HG03066 (cell line): ENCODE measurements around the gene RAB3B.

Experiments
- ATAC-seq: cut with Tn5 transposase; IDR thresholded peaks from one replicate; pipeline ENCODE4 v1.9.1; 2021; ENCODE audit warnings: low read depth; ENCODE audit not compliant: unreplicated experiment

Gene RAB3B

GRCh38 chr1:51957618-51958017 lies 32.9 kb downstream of the RAB3B start:
- no peak for ATAC-seq

DNA sequence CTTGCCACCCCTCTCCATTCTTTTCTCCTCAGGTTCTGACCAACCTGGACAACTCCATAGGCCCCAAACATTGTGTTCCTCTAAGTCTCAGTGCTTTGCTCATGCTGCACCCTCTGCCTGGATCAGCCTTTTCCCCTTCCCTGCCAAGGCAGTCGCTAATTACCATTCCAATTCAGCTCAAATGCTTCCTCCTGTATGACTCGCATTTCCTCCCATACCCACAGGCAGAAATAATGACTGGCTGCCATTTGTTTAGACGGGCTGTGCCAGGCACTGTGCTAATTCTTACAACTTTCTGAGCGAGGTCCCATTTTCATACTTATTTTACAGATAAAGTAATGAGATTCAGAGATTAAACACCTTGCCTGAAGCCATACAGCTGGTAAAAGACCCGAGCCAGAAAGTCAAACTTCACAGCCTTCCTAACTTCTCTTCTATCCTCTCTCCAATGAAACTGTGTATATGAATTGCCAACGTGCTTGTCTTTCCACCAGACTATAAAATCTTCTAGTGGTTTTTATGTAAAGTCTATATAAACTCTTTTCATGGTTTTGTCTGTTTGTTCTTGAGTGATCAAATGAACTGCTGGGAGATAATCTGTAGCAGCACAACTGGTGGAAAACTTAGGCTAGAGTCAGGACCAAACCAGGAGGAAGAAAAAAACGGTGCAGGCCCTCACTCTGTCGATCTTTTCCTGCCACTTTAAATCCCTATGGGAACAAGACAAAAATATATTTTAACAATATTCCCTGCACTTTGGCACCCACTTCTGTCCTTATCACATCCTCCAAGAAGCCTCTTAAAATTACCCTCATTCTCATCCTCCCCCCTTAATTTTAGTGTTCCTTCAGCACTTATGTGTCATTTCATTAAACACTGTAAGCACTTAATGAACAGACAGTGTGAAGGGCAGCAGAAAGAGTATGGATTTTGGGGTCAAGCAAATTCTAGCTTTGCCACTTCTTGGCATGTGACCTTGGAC lies 33.7 kb downstream of the RAB3B start:
- no peak for ATAC-seq

- no peak for ATAC-seq
These were observed 34.5 kb downstream of the RAB3B start for GRCh38 chr1:51955797-51956527.

DNA sequence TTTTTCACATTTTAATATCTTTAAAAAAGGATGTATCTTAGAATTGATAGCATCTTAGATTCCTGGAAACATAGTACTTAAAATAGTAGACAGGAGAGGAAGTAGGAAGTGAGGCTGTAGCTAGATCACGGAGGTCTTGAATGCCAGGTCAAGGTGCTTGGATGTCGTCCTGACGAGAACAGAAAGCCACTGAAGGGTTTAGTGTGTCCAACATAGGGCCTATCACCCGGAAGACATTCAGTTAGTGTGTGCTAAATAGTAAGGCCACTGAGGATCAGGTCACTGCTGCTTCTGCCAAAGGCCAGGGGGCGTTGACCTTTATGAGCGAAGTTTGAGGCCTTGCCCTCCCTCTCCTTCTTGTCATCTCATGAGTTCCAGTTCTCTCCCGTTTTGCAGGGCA lies 35.7 kb downstream of the RAB3B start:
- ATAC-seq, result no peak

DNA sequence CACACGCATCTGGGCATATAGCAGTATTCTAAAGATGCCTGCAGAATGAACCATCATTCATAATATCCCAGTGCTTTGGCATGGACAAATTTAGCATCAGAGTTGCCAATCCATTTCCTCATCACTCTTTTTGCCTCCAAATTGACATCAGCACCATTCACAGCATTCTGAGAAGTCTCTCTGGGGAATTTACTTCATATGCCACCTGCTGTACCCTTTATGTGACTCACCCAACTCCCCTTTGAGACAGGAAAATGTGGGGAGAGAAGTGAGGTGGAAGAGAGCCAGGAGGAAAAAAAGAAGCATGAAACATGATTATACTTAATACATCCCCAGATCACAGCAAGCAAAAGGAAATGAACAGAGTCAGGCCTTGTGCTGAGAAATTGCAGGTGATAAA lies 37.4 kb downstream of the RAB3B start:
- ATAC-seq, result no peak

GRCh38 chr1:51952638-51953037 lies 37.9 kb downstream of the RAB3B start:
- ATAC-seq, result no peak

DNA sequence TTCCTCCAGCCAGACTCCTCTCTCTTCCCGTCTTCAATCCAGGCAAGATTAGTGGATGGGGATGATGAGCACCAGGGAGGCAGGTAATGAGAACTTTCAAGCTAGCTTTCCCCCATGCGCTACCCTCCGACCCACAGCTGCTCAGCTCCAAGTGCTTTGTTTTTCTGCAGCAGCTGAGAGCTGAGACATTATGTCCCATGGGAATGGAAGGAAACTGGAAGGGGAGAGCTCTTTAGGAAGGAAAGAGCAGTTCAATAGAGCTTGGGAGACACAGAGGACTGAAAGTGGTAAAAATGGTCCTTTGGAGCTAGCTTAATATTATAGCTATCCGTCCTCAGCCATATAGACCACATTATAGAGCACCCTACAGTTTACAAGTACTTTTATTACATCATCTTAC lies 39.8 kb downstream of the RAB3B start:
- no peak for ATAC-seq

DNA sequence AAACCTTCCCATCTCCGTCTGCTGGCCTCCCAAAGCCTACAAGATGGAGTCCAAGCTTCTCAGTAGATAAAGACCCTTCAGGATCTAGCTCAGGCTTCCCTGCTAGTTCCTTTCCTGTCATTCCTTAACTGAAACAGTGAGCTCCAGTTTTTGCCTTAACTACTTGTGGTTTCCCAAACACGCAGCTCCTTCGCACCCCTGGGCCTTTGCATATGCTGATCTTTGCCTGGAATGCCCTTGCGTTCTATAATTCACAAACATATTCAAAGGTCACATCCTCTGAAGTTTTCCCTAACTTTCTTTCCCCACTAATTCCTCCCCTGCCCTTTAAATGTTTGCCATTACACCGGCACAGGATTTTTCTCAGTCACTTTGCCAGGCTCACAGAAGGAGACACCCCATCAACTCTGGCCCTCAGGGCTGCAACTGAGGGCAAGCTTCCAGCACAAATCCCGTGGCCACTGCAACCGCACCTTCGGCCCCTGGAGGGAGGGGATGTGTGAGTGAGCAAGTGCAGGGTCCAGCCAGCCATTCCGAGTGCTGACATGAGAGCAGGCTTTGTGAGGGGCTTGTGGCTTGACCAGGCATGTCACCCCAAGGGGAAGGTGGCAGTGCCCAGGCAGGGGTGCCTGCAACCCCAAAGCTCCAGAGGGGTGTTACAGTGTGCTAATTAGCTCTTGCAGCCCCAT lies 41.3 kb downstream of the RAB3B start:
- no peak for ATAC-seq

- ATAC-seq, result no peak
These were observed 42.0 kb downstream of the RAB3B start for GRCh38 chr1:51948491-51948915.

DNA sequence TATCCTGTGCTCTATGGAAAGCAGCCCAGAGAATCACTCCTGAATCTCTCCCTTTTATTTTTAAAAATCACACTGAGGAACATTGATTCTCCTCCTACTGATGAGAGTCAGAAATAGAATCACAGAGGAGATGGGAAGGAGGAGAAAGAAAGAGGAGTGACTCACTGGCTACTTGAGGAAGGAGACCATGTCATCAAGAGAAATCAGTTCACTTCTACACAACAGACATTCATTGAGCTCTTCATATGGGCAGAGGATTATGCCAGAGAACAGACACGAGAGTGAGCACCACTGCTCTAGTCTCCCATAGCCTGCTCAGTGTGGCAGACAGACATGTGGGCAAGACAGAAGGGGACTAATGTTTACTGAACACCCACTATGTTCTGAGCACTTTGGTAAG lies 44.2 kb downstream of the RAB3B start:
- no peak for ATAC-seq

- no peak for ATAC-seq
These were observed 44.9 kb downstream of the RAB3B start for GRCh38 chr1:51945591-51945990.

GRCh38 chr1:51942281-51942680 lies 48.2 kb downstream of the RAB3B start:
- no peak for ATAC-seq

DNA sequence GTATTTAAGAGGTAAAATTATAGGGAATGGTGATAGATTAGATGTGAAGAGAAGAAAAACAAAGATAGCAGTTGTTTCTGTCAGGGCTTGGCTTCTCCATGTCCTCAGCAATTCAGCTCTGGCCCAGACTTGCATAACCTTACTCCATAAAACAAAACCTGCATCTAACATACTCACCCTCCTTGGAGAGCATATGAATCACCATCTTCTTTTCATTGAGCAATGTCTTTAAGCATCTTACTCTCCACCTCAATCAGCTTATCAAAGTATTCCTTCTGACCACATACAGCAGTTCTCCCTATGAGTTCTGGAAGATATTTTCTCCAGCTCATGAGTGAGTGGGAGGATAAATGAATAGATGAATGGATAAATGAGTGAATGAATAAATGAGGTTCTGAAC lies 49.0 kb downstream of the RAB3B start:
- no peak for ATAC-seq

DNA sequence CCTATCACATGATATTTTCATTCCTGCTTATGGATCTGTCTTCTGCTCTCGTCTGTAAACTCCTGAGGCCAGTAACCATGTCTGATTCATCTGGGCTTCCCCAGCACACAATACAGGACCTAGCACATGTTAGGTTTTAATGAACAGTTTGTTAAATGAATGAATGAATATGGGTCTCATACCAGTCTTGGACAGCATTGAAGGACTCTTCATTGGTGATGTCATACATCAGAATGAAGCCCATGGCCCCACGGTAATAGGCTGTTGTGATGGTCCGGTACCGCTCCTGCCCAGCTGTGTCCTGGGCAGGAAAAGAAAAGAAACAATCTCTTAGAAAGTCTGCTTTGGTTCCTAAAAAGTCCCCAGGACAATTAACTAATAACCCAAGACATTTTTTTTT lies 53.4 kb downstream of the RAB3B start:
- ATAC-seq, result no peak

DNA sequence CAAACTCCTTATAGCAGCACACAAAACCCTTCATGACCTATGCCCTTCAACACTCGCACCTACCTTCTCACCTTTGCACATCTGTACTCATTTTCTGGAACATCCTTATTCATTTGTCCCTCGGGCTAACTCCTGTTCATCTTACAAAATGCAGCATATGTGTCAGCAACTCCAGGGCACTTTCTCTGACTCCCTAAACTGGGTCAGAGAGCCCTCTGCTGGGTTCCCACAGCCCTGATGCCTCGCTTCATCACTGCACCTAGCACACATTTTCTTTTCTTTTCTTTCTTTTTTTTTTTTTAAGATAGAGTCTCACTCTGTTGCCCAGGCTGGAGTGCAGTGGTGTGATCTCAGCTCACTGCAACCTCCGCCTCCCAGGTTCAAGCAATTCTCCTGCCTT lies 54.0 kb downstream of the RAB3B start:
- ATAC-seq, result no peak

DNA sequence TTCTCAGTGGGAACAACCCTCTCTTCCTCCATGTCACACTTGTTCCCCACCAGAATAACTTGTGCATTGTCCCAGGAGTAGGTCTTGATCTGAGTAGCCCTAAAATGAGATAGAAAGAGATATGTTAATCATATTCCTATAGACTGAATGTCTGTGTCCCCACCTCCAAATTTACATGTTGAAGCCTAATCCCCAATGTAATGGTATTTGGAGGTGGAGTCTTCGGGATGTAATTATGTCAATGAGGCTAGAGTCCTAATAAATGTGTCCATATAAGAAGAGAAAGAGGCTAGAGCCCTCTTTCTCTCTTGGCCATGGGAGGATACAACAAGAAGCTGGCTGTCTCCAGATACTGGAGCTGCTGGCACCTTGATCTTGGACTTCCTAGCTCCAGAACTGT lies 57.2 kb downstream of the RAB3B start:
- no peak for ATAC-seq

GRCh38 chr1:51930329-51930728 lies 60.2 kb downstream of the RAB3B start:
- no peak for ATAC-seq

- no peak for ATAC-seq
These were observed 61.6 kb downstream of the RAB3B start for GRCh38 chr1:51928896-51929295.

GRCh38 chr1:51927029-51927428 lies 63.5 kb downstream of the RAB3B start:
- ATAC-seq, result no peak

- no peak for ATAC-seq
These were observed 64.2 kb downstream of the RAB3B start for GRCh38 chr1:51926171-51926812.

DNA sequence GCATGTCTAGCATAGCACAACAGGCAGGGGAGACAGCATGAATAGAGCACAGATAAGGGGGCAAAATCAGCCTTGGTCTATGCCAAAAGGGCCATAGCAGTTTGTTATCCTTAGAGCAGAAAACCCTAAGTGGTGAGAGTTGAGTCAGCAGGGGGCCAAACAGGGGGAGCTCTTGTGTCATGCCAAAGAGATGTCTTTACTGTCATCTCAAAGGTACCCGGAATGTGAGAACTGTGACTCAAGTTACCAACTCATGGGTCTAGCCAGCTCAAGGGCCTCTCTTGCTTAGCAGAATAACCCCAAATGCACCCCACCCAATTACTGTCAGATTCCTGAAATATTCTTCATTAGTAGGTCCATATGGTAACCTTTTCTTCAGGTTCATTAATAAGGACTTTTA lies 66.0 kb downstream of the RAB3B start:
- ATAC-seq, result no peak
